ENCODE data around the gene RPA3.

GRCh38 chr7:7642081-7642480, 76.3 kb downstream of the RPA3 start:
- TF ChIP-seq, protein P1, sequence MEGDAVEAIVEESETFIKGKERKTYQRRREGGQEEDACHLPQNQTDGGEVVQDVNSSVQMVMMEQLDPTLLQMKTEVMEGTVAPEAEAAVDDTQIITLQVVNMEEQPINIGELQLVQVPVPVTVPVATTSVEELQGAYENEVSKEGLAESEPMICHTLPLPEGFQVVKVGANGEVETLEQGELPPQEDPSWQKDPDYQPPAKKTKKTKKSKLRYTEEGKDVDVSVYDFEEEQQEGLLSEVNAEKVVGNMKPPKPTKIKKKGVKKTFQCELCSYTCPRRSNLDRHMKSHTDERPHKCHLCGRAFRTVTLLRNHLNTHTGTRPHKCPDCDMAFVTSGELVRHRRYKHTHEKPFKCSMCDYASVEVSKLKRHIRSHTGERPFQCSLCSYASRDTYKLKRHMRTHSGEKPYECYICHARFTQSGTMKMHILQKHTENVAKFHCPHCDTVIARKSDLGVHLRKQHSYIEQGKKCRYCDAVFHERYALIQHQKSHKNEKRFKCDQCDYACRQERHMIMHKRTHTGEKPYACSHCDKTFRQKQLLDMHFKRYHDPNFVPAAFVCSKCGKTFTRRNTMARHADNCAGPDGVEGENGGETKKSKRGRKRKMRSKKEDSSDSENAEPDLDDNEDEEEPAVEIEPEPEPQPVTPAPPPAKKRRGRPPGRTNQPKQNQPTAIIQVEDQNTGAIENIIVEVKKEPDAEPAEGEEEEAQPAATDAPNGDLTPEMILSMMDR (IDR thresholded peaks at IDR 0.05; ENCODE audit: low read length): no peak
- TF ChIP-seq EZH2 (IDR thresholded peaks at IDR 0.05; ENCODE audit: borderline replicate concordance, low read length): no peak

All from OCI-LY1 (cell line).